ENCODE results near the gene RASSF8. TPM values are rescaled to one million over a fixed set of nuclear protein-coding genes. Genes with fewer than 3 reads are reported as not detected.

RASSF8 gene
- total RNA-seq, 1 experiment from 2014 or later, result 26.5 TPM

DNA sequence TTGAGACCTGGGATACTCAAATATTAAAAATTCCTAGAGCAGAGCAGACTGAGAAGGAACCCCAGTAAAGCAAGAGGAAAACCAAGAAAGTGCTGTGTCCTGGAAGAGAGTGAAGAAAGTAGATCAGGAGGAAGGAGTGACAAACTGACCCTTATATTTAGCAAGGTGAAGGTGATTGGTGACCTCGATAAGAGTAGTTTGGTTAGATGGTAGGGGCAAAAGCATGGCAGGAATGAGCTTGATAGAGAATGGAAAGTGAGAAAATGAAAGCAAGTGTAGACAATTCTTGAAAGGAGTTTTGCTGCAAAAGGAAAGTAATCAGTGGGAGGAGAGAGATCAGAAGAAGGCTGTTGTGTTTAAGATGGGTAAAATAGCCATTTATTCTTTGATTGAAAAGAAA lies 51.1 kb downstream of the RASSF8 start:
- intact Hi-C loops (cut with micrococcal nuclease; ENCODE audit: unreplicated experiment), result no loop called here
- no peak overlapping the region for H3K27ac ChIP-seq
- BruUV-seq (replicated peaks), result no TSS peak
- no peak overlapping the region for H3K4me3 ChIP-seq
- no peaks in the 10 kb centered on the region for H3K9me3 ChIP-seq (ENCODE audit: insufficient read depth, low read depth)
- no peaks in the 10 kb centered on the region for H3K4me1 ChIP-seq (replicated peaks; ENCODE audit: insufficient read depth)
- peaks cover 13% of the 10 kb centered on the region for H3K79me2 ChIP-seq (ENCODE audit: low read depth)
- no peak for TF ChIP-seq EZH2 (IDR thresholded peaks at IDR 0.05; ENCODE audit: low read depth)
- TF ChIP-seq, protein P1, sequence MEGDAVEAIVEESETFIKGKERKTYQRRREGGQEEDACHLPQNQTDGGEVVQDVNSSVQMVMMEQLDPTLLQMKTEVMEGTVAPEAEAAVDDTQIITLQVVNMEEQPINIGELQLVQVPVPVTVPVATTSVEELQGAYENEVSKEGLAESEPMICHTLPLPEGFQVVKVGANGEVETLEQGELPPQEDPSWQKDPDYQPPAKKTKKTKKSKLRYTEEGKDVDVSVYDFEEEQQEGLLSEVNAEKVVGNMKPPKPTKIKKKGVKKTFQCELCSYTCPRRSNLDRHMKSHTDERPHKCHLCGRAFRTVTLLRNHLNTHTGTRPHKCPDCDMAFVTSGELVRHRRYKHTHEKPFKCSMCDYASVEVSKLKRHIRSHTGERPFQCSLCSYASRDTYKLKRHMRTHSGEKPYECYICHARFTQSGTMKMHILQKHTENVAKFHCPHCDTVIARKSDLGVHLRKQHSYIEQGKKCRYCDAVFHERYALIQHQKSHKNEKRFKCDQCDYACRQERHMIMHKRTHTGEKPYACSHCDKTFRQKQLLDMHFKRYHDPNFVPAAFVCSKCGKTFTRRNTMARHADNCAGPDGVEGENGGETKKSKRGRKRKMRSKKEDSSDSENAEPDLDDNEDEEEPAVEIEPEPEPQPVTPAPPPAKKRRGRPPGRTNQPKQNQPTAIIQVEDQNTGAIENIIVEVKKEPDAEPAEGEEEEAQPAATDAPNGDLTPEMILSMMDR (conservative IDR thresholded peaks at IDR 0.05), result no peak
- no peaks in the 10 kb centered on the region for H3F3A ChIP-seq (ENCODE audit: insufficient read depth, low read depth)
- CTCF ChIA-PET, result interaction anchor here (0.6 to 1.3 kb wide), 2 partner anchors 28 to 82 kb away, joined by 3 to 4 read pairs; no protein-coding TSS in a partner anchor
- no peak for DNase-seq
- H4K20me1 ChIP-seq (ENCODE audit: insufficient read depth), result no peaks in the 10 kb centered on the region
- no peaks in the 10 kb centered on the region for H3K9me2 ChIP-seq (ENCODE audit: insufficient read depth)
- no peaks in the 10 kb centered on the region for H3K36me3 ChIP-seq (ENCODE audit: low read depth)
- no peaks in the 10 kb centered on the region for H3K27me3 ChIP-seq (ENCODE audit: insufficient read depth, low read depth)
- no peak overlapping the region for H3K4me2 ChIP-seq
- POLR2A ChIA-PET (ENCODE audit: unreplicated experiment), result no interaction called here
- no peak overlapping the region for H2AFZ ChIP-seq

DNA sequence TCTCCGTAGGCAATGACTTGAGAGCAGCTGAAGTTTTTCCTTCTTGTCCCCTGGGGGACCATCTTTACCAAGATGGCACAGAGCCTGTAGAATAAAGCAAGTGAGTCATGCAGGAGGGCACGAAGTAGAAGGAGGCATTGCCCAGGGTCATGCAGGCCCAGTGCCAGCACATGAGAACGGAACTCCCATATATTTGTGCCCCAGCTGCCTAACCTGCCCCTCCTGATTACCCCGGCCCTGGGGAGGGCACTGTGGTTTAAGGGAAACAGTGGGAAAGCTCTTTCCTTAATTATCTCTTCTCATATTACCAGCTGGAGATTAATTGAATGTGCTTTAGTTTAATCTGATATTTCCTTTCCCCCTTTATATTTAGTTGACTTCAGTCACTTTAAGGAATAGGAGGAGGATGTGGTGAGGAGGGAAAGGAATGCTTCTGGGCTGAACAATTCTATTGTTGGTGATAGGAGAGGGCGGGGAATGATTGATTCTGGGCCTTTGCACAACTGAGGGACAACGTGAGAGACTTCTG lies 51.9 kb downstream of the RASSF8 start:
- Histone ChIP-seq H3F3A (ENCODE audit: insufficient read depth, low read depth) (no peaks in the 10 kb centered on the region; the same call in 1 of the 2 replicates), H3K27me3 (ENCODE audit: insufficient read depth, low read depth) (no peaks in the 10 kb centered on the region), H3K36me3 (ENCODE audit: low read depth) (no peaks in the 10 kb centered on the region), H3K27ac (no peak overlapping the region), H3K79me2 (ENCODE audit: low read depth) (peaks cover 13% of the 10 kb centered on the region), H4K20me1 (ENCODE audit: insufficient read depth) (no peaks in the 10 kb centered on the region), H3K4me2 (no peak overlapping the region), H2AFZ (no peak overlapping the region), H3K9me3 (ENCODE audit: insufficient read depth, low read depth) (no peaks in the 10 kb centered on the region), H3K4me1 (replicated peaks; ENCODE audit: insufficient read depth) (no peaks in the 10 kb centered on the region), H3K9me2 (ENCODE audit: insufficient read depth) (no peaks in the 10 kb centered on the region), H3K4me3 (no peak overlapping the region)
- TF ChIP-seq, protein P1 (conservative IDR thresholded peaks at IDR 0.05), result no peak
- TF ChIP-seq EZH2 (IDR thresholded peaks at IDR 0.05; ENCODE audit: low read depth), result no peak
- peak in 1 of 2 experiments; percentile 68 for DNase-seq
- intact Hi-C loops (cut with micrococcal nuclease; ENCODE audit: unreplicated experiment), result loop anchor here (5.0 kb wide), 1 partner anchor 53 kb away; the partner anchor contains the start of gene RASSF8
- CTCF ChIA-PET, result interaction anchor here (0.6 to 1.3 kb wide), 2 partner anchors 27 to 81 kb away, joined by 3 to 4 read pairs; no protein-coding TSS in a partner anchor
- POLR2A ChIA-PET (ENCODE audit: unreplicated experiment), result interaction anchor here (0.6 kb wide), 1 partner anchor 33 kb away, joined by 4 read pairs; no protein-coding TSS in a partner anchor
- BruUV-seq (replicated peaks), result no TSS peak

DNA sequence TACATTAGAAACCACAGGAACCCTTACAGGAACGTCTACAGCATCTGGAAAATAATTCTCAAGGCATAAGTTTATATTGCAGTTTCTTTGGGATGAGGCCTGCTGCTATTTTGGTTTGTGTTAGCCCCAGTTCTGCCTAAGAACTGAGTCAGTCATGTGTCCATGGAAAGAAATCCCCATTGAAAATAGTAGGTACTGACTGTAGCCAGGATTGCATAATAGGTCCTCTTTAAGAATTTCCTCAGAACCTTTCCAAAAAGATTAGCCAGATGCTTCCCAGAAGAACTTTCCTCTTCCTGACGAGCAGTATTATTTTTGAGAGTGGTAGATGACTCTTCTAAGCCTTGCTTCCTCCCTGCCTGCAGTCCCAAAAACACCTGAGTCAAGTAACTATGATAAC lies 52.6 kb downstream of the RASSF8 start:
- H4K20me1 ChIP-seq (ENCODE audit: insufficient read depth), result no peaks in the 10 kb centered on the region
- no peaks in the 10 kb centered on the region; the same call in 1 of the 2 replicates for H3F3A ChIP-seq (ENCODE audit: insufficient read depth, low read depth)
- H3K4me2 ChIP-seq, result no peak overlapping the region
- no peaks in the 10 kb centered on the region for H3K36me3 ChIP-seq (ENCODE audit: low read depth)
- no peaks in the 10 kb centered on the region for H3K9me3 ChIP-seq (ENCODE audit: insufficient read depth, low read depth)
- no peak for DNase-seq
- ChIA-PET CTCF (no interaction called here), POLR2A (ENCODE audit: unreplicated experiment) (interaction anchor here (0.7 kb wide), 1 partner anchor 277 kb away, joined by 4 read pairs; no protein-coding TSS in a partner anchor)
- H3K27ac ChIP-seq, result no peak overlapping the region
- H2AFZ ChIP-seq, result no peak overlapping the region
- no peak overlapping the region for H3K4me3 ChIP-seq
- intact Hi-C loops (cut with micrococcal nuclease; ENCODE audit: unreplicated experiment), result loop anchor here (5.0 kb wide), 1 partner anchor 54 kb away; the partner anchor contains the start of gene RASSF8
- TF ChIP-seq, protein P1 (conservative IDR thresholded peaks at IDR 0.05), result no peak
- TF ChIP-seq EZH2 (IDR thresholded peaks at IDR 0.05; ENCODE audit: low read depth), result no peak
- H3K27me3 ChIP-seq (ENCODE audit: insufficient read depth, low read depth), result no peaks in the 10 kb centered on the region
- H3K4me1 ChIP-seq (replicated peaks; ENCODE audit: insufficient read depth), result no peaks in the 10 kb centered on the region
- H3K79me2 ChIP-seq (ENCODE audit: low read depth), result peaks cover 13% of the 10 kb centered on the region
- H3K9me2 ChIP-seq (ENCODE audit: insufficient read depth), result no peaks in the 10 kb centered on the region
- BruUV-seq (replicated peaks), result no TSS peak

Data from PC-9 (cell line).